Measurements from ENCODE around the gene G2E3.
"Not testable (repeated sequence)": the region's sequence is repeated elsewhere in the genome, so short reads cannot be mapped to it uniquely, and the experiment has no call there.

The G2E3 gene

DNA sequence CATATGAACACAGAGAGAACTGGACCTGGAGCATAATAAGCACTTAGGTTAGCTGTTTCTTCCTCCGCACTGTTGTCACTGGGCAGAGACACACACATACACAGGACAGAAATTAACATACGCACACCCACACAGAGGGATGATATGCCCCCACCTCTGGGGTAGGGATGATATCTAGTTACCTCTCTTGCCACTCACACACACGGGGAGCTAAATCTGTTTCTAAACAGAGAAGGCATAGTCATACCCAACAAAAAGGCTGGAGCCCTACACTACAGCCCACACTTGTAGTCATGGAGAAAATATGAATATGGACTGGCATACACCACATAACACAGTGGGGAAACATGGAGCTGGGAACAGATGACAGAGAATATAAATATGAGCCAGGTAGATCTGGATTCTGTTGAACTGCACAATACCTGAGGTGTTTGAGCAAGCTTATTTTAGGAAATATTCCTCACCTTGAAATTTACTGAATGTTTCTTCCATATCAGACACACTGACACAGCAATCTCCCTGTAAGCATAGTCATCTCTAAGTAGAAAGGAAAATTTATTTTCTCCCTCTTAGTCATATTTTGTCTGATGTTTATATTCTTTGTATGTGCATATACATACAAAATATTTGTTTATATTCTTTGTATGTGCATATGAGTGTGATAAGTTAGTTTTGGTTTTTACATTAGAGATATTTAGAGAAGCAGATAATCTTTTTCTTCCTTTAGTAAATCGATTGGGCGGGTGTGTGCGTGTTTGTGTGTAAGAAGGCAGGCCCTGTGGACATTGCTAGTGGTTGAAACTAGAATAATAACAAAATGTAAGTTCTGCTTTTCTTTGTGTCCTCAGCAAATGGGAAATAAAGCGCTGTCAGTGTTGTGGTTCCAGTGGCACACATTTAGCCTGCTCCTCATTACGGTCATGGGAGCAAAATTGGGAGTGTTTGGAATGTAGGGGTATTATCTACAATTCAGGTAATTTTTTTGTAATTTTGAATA, 42.3 kb downstream of the G2E3 start:
- DNase-seq (ENCODE audit: low read depth in 2 of 2), result no peak

- no peak for DNase-seq (ENCODE audit: low read depth in 2 of 2)
Measured at GRCh38 chr14:30603402-30603801, 44.4 kb downstream of the G2E3 start.

DNA sequence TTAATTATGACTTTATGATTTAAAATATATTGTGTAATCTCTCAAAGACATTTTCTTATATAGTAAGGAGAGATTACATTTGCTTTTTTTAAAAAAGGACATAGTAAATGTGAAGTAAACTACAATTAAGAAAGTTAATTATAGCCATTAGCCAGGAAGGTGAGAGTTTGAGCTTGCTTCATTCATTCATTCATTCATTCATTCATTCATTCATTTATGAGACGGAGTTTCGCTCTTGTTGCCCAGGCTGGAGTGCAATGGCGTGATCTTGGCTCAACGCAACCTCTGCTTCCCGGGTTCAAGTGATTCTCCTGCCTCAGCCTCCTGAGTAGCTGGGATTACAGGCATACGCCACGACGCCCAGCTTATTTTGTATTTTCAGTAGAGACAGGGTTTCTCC, 45.7 kb downstream of the G2E3 start:
- not testable (repeated sequence) for DNase-seq (ENCODE audit: low read depth in 2 of 2)

- no peak for DNase-seq (ENCODE audit: low read depth in 2 of 2)
Measured at GRCh38 chr14:30607156-30607780, 48.3 kb downstream of the G2E3 start.

DNA sequence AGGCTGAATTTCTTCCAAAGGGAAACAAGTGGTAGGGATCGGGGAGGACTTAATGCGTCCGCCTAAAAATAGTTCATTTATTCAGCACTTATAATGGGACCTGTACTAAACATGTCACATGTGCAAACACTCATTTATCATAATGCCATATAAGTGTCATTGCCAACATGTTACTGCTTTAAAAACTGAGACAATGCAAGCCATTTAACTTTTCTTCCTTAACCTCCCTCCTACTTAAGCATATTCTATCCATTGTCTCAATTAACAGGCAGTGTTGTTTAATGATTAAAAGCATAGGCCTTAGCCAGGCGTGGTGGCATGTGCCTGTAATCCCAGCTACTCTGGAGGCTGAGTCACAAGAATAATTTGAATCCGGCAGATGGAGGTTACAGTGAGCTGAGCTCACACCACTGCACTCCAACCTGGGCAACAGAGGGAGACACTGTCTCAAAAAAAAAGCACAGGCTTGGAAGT, 49.6 kb downstream of the G2E3 start:
- no peak for DNase-seq (ENCODE audit: low read depth in 2 of 2)

DNA sequence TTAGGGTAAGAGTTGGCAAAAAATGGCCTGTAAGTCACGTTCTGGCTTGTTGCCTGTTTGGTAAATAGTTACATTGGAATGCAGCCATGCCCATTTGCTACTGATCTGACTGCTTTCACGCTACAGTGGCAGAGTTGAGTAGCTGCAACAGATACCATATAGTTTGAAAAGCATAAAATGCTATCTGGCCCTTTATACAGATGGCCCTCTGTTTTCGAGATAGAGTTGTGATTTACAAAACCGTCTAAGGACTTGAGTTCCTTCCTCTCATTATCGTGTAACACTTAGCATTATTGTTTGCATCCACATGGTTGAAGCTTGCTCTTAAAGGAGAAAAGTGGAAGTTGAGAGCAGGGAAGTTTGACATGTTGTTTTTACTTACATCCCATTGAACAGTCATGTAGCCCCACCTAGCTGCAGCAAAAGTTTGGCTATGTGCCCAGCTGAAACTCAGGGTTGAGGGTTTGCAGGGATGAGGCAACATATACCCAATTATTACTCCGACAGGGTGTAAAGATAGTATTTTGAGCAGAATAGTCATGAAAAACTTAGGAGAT, 51.9 kb downstream of the G2E3 start:
- DNase-seq (ENCODE audit: low read depth in 2 of 2), result no peak

DNA sequence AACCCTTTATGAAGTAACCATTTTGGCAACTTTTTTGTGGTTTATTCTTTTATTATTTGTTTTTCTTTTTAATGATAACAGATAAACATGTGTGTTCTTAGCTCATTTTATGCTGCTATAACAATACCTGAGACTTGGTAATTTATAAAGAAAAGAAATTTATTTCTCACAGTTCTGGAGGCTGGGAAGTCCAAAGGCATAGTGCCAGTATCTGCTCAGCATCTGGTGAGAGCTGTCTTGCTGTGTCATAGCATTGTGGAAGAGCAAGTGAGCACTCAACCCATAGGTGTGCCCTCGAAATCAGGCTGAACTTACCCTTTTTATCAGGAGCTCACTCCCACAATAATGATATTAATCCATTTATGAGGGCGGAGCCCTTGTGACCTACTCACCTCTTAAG, 55.2 kb downstream of the G2E3 start:
- no peak for DNase-seq (ENCODE audit: low read depth in 2 of 2)

- no peak for DNase-seq (ENCODE audit: low read depth in 2 of 2)
Measured at GRCh38 chr14:30620178-30620577, 61.2 kb downstream of the G2E3 start.

GRCh38 chr14:30621354-30621939, 62.5 kb downstream of the G2E3 start:
- DNase-seq (ENCODE audit: low read depth in 2 of 2), result no peak

GRCh38 chr14:30621940-30622830, 63.2 kb downstream of the G2E3 start, which contains the start of gene SCFD1:
Gene SCFD1, plus strand, starts transcription at chr14:30622319. Its CDS starts 20 bp downstream, at chr14:30622339.
- peak; percentile 84 to 86 for DNase-seq (ENCODE audit: low read depth in 2 of 2)

DNA sequence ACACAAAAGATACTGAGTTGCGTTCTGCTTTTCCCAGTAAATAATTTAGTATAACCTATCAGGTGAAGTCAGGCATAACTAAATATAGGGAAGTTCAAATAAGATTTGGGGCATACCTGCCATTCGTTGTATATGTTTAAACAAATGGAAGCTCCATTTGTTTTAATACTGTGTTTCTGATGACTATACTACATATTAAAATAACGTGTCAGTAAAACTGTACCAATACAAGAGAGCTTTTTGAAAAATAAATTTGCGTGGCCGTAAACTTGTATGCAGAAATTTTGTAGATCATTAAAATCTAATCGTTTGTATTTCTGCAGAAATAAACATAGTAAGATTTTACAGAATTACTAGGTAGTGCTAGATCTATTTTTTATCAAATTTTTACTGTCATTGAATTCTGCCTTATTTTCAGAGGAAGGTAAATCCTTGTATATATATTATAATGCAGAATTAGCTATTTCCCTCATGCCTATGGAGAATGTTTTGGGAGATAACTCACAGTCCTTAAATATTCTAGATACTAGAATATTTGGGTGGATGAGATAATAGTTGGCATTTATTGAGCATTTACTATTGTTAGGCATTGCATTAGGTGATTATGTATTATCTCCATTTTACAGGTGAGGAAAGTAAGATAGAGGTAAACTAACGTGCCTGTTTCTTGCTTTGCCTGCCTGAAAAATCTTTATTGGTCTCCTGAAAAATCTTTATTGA, 64.6 kb downstream of the G2E3 start:
- no peak for DNase-seq (ENCODE audit: low read depth in 2 of 2)

- no peak for DNase-seq (ENCODE audit: low read depth in 2 of 2)
Measured at GRCh38 chr14:30624132-30624423, 65.1 kb downstream of the G2E3 start.

- DNase-seq (ENCODE audit: low read depth in 2 of 2), result no peak
Measured at GRCh38 chr14:30625533-30625932, 66.6 kb downstream of the G2E3 start.

- not testable (repeated sequence) for DNase-seq (ENCODE audit: low read depth in 2 of 2)
Measured at GRCh38 chr14:30629432-30629831, 70.5 kb downstream of the G2E3 start.

DNA sequence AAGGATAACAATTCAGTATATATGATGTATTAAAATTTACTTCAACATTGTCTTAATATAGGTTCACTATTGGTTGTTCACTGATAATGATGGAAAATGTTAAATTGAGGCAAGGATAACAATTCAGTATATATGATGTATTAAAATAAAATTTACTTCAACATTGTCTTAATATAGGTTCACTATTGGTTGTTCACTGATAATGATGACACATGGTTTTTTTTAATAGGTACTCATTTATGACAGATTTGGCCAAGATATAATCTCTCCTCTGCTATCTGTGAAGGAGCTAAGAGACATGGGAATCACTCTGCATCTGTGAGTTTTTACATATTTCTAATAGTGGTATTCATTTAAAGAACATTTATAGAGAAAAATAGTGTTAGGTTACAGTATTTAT, 71.3 kb downstream of the G2E3 start:
- DNase-seq (ENCODE audit: low read depth in 2 of 2), result no peak

DNA sequence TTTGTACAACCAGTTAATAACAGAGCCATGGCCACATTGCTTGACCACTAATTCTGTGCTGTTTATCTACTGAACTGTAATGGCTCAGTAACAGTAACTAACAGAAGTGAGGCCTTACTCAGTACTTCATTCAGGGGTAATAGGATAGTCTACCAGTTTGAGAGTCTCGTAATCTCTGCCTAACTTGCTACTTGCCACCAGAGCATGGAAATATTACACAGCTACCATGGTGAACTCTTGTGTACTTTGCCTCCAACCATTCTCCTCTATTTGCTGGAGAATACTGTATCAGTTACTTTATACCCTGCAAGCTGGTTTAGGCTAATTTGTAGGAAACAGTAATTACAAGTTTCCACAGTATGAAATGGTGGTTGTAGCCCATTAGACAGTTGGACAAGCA, 73.8 kb downstream of the G2E3 start:
- no peak for DNase-seq (ENCODE audit: low read depth in 2 of 2)

DNA sequence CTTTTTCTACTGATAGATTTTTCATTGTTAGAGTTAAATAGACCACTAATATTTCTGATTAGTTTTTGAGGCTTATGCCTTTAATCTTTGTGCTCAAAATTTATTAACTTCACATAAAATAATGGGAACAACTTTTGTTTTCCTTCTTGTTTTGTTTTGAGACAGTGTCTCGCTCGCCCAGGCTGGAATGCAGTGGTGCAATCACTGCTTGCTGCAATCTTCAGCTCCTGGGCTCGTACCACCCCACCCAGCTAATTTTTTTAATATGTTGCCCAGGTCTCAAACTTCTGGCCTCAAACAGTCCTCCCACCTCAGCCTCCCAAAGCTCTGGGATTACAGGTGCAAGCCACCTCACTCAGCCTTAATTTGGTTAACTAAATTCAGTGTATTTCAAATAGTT, 80.0 kb downstream of the G2E3 start:
- DNase-seq (ENCODE audit: low read depth in 2 of 2), result no peak

GRCh38 chr14:30641207-30641606, 82.2 kb downstream of the G2E3 start:
- no peak for DNase-seq (ENCODE audit: low read depth in 2 of 2)

DNA sequence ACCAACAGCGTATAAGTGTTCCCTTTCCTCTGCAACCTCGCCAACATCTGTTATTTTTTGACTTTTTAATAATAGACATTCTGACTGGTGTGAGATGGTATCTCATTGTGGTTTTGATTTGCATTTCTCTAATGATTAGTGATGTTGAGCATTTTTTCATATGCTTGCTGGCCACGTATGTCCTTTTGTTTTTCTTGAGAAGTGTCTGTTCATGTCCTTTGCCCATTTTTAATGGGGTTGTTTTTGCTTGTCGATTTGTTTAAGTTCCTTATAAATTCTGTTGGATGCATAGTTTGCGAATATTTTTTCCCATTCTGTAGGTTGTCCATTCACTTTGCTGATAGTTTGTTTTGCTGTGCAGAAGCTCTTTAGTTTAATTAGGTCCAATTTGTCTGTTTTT, 85.5 kb downstream of the G2E3 start:
- not testable (repeated sequence) for DNase-seq (ENCODE audit: low read depth in 2 of 2)

DNA sequence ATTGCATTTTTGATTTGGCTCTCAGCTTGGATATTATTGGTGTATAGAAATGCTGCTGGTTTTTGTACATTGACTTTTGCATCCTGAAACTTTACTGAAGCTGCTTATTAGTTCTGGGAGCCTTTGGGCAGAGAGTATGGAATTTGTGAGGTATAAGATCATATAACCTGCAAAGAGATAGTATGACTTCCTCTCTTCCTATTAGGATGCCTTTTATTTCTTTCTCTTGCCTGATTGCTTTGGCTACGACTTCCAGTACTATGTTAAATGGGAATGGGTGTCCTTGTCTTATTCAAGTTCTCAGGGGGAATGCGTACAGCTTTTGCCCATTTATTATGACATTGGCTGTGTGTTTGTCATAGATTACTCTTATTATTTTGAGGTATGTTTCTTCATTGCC, 86.6 kb downstream of the G2E3 start:
- no peak for DNase-seq (ENCODE audit: low read depth in 2 of 2)

GRCh38 chr14:30648471-30648870, 89.5 kb downstream of the G2E3 start:
- DNase-seq (ENCODE audit: low read depth in 2 of 2), result no peak
